ENCODE measurements around the gene HS2ST1.
"Not testable (repeated sequence)": the region's sequence is repeated elsewhere in the genome, so short reads cannot be mapped to it uniquely, and the experiment has no call there.

Gene HS2ST1

DNA sequence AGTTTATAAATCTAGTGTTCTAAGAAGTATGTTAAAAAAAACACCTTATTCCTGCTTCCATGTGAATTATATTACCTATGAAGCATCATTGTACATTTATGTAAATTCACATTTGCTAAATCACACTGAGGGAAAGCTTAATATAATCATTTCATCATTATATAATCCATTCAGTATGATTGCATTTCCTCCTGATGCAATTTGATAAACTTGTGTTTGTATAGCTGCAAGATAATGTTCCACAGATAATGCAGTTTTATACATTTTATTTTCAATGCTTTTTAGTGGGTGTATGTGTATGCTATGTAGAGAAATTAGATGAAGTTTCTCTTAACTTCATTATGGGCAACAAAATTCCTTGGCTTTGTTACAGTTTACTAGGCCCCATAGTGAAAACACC lies 79.6 kb downstream of the HS2ST1 start:
- H3K4me1 Mint-ChIP-seq: no peaks in the 10 kb centered on the region
- H3K27me3 Mint-ChIP-seq: no peaks in the 10 kb centered on the region
- no peaks in the 10 kb centered on the region for H3K36me3 Mint-ChIP-seq
- H3K4me3 Mint-ChIP-seq: no peak overlapping the region
- no peaks in the 10 kb centered on the region for H3K9me3 Mint-ChIP-seq
- DNase-seq: no peak
- no peak overlapping the region for H3K27ac Mint-ChIP-seq
- CTCF ChIA-PET: no interaction called here

- Mint-ChIP-seq H3K27ac (no peak overlapping the region), H3K4me1 (no peaks in the 10 kb centered on the region), H3K36me3 (peaks cover 3% of the 10 kb centered on the region), H3K4me3 (no peak overlapping the region), H3K27me3 (no peaks in the 10 kb centered on the region), H3K9me3 (no peaks in the 10 kb centered on the region)
- no peak for DNase-seq
- CTCF ChIA-PET: interaction anchor here (1.2 kb wide), 1 partner anchor 87 kb away, joined by 3 read pairs; no protein-coding TSS in a partner anchor
Observed at GRCh38 chr1:86997538-86997937, 83.1 kb downstream of the HS2ST1 start.

- Mint-ChIP-seq H3K4me1 (no peaks in the 10 kb centered on the region), H3K27ac (no peak overlapping the region), H3K36me3 (peaks cover 3% of the 10 kb centered on the region), H3K27me3 (no peaks in the 10 kb centered on the region), H3K9me3 (no peaks in the 10 kb centered on the region), H3K4me3 (no peak overlapping the region)
- no peak for DNase-seq
- CTCF ChIA-PET: no interaction called here
Observed at GRCh38 chr1:86998280-86998679, 83.8 kb downstream of the HS2ST1 start.

DNA sequence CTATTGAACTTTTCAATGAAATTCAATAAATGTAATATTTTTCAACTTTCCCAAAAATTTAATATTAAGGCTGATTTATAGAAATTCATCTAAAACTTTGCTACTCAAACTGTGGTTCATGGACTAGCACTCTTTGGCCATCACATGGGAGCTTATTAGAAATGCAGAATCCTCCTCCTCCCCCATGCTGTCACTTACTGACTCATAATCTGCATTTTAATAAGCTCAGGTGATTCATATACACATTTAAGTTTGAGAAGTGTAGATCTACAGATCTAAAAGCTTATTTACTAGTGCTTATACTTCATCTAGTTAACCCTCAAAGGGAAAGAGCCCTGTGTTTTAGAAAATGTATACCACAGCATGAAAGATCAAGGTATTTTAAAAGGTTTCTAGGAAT lies 84.3 kb downstream of the HS2ST1 start:
- CTCF ChIA-PET: interaction anchor here (1.0 kb wide), 1 partner anchor 46 kb away, joined by 3 read pairs; no protein-coding TSS in a partner anchor
- no peaks in the 10 kb centered on the region for H3K9me3 Mint-ChIP-seq
- no peak for DNase-seq
- H3K4me3 Mint-ChIP-seq: no peak overlapping the region
- H3K4me1 Mint-ChIP-seq: no peaks in the 10 kb centered on the region
- H3K27me3 Mint-ChIP-seq: no peaks in the 10 kb centered on the region
- H3K27ac Mint-ChIP-seq: no peak overlapping the region
- peaks cover 3% of the 10 kb centered on the region for H3K36me3 Mint-ChIP-seq

GRCh38 chr1:87000460-87000859 lies 86.0 kb downstream of the HS2ST1 start:
- H3K4me3 Mint-ChIP-seq: no peak overlapping the region

GRCh38 chr1:87004857-87005256 lies 90.4 kb downstream of the HS2ST1 start:
- no peak for DNase-seq
- Mint-ChIP-seq H3K27ac (no peak overlapping the region), H3K4me3 (no peak overlapping the region), H3K4me1 (no peaks in the 10 kb centered on the region), H3K9me3 (no peaks in the 10 kb centered on the region), H3K27me3 (no peaks in the 10 kb centered on the region), H3K36me3 (no peaks in the 10 kb centered on the region)
- CTCF ChIA-PET: no interaction called here

More at GRCh38 chr1:87000460-87000859, 86.0 kb downstream of the HS2ST1 start:
- no peaks in the 10 kb centered on the region for H3K9me3 Mint-ChIP-seq
- DNase-seq: no peak
- no peaks in the 10 kb centered on the region for H3K27me3 Mint-ChIP-seq
- peaks cover 3% of the 10 kb centered on the region for H3K36me3 Mint-ChIP-seq
- H3K27ac Mint-ChIP-seq: no peak overlapping the region
- H3K4me1 Mint-ChIP-seq: no peaks in the 10 kb centered on the region
- CTCF ChIA-PET: no interaction called here

- H3K4me1 Mint-ChIP-seq: no peaks in the 10 kb centered on the region
- DNase-seq: no peak
- H3K27ac Mint-ChIP-seq: no peak overlapping the region
- H3K9me3 Mint-ChIP-seq: peaks cover 8% of the 10 kb centered on the region
- H3K27me3 Mint-ChIP-seq: no peaks in the 10 kb centered on the region
- H3K36me3 Mint-ChIP-seq: no peaks in the 10 kb centered on the region
- CTCF ChIA-PET: no interaction called here
- H3K4me3 Mint-ChIP-seq: no peak overlapping the region
Observed at GRCh38 chr1:87007323-87007722, 92.9 kb downstream of the HS2ST1 start.

DNA sequence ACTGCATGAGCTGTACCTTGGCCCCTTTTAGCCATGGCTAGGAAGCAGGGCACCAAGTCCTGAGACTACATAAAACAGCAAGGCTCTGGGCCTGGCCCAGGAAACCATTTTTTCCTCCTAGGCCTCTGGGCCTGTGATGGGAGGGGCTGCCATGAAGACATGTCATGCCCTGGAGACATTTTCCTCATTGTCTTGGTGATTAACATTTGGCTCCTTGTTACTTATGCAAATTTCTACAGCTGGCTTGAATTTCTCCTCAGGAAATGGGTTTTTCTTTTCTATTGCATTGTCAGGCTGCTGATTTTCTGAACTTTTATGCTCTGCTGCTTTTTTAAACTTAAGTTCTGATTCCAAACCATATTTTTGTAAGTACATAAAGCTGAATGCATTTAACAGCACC lies 99.0 kb downstream of the HS2ST1 start:
- H3K27me3 Mint-ChIP-seq, H3K4me3 Mint-ChIP-seq, CTCF ChIA-PET, DNase-seq, H3K4me1 Mint-ChIP-seq, H3K27ac Mint-ChIP-seq, H3K36me3 Mint-ChIP-seq: not testable (repeated sequence)
- peaks cover 30% of the 10 kb centered on the region for H3K9me3 Mint-ChIP-seq

- H3K4me3 Mint-ChIP-seq: no peak overlapping the region
- no peak overlapping the region for H3K27ac Mint-ChIP-seq
- CTCF ChIA-PET: no interaction called here
- peaks cover 4% of the 10 kb centered on the region for H3K36me3 Mint-ChIP-seq
- no peak for DNase-seq
- no peaks in the 10 kb centered on the region for H3K4me1 Mint-ChIP-seq
- peaks cover 16% of the 10 kb centered on the region for H3K9me3 Mint-ChIP-seq
- H3K27me3 Mint-ChIP-seq: no peaks in the 10 kb centered on the region
Observed at GRCh38 chr1:87017998-87018672, 103.7 kb downstream of the HS2ST1 start.

GRCh38 chr1:87023326-87023725 lies 108.9 kb downstream of the HS2ST1 start:
- H3K36me3 Mint-ChIP-seq: no peaks in the 10 kb centered on the region
- CTCF ChIA-PET: no interaction called here

DNA sequence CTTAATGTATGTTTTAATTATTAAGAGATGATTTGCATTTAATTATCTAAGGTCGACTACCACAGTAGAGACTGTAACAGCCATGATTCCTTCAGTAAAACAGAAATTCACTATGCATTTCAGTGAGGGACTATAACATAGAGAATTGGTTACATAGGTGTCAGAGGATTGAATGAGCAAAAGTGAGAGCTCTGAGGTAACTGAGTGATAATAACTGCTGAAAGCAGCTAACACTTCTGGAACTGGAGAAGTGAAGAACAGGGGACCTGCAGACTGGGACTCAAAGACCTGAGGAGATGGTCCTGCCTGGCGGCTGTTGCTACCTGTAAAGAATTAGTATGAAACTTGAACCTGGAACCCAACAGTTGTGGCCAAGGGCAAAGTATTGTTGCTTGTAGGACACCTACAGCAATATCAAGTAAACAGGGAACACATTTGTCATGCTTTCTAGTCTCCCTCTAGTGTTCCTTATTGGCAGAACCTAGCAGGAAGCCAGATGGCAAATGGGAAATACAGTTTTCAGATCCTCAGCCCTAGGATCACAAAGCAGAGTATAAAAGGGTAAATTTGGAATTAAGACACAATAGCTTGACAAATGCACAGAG lies 110.6 kb downstream of the HS2ST1 start:
- no peaks in the 10 kb centered on the region for H3K36me3 Mint-ChIP-seq
- H3K4me1 Mint-ChIP-seq: no peaks in the 10 kb centered on the region
- H3K4me3 Mint-ChIP-seq: no peak overlapping the region
- CTCF ChIA-PET: no interaction called here
- no peak for DNase-seq
- H3K9me3 Mint-ChIP-seq: no peaks in the 10 kb centered on the region
- H3K27ac Mint-ChIP-seq: no peak overlapping the region
- H3K27me3 Mint-ChIP-seq: no peaks in the 10 kb centered on the region

More at GRCh38 chr1:87023326-87023725, 108.9 kb downstream of the HS2ST1 start:
- Mint-ChIP-seq H3K9me3 (no peaks in the 10 kb centered on the region), H3K4me3 (no peak overlapping the region), H3K4me1 (no peaks in the 10 kb centered on the region), H3K27me3 (no peaks in the 10 kb centered on the region), H3K27ac (no peak overlapping the region)
- DNase-seq: no peak

DNA sequence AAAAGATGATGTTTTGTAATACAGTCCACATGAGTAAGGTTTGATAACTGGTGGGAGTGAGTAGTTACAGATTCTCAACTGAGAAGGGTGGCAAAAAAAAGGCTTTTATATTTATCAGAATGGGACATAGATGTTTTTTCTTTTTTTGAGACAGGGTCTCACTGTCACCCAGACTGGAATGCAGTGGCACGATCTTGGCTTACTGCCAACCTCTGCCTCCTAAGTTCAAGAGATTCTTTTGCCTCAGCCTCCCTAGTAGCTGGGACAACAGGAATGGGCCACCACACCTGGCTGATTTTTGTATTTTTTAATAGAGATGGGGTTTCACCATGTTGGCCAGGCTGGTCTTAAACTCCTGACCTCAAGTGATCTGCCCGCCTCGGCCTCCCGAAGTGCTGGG lies 113.1 kb downstream of the HS2ST1 start:
- H3K27ac Mint-ChIP-seq, H3K4me1 Mint-ChIP-seq, H3K36me3 Mint-ChIP-seq, H3K4me3 Mint-ChIP-seq, CTCF ChIA-PET, H3K9me3 Mint-ChIP-seq, DNase-seq, H3K27me3 Mint-ChIP-seq: not testable (repeated sequence)

GRCh38 chr1:87028576-87028975 lies 114.1 kb downstream of the HS2ST1 start:
- no peaks in the 10 kb centered on the region for H3K36me3 Mint-ChIP-seq
- H3K4me3 Mint-ChIP-seq: no peak overlapping the region
- H3K9me3 Mint-ChIP-seq: no peaks in the 10 kb centered on the region
- CTCF ChIA-PET: no interaction called here
- H3K27me3 Mint-ChIP-seq: no peaks in the 10 kb centered on the region
- H3K4me1 Mint-ChIP-seq: no peaks in the 10 kb centered on the region
- DNase-seq: no peak
- H3K27ac Mint-ChIP-seq: no peak overlapping the region

DNA sequence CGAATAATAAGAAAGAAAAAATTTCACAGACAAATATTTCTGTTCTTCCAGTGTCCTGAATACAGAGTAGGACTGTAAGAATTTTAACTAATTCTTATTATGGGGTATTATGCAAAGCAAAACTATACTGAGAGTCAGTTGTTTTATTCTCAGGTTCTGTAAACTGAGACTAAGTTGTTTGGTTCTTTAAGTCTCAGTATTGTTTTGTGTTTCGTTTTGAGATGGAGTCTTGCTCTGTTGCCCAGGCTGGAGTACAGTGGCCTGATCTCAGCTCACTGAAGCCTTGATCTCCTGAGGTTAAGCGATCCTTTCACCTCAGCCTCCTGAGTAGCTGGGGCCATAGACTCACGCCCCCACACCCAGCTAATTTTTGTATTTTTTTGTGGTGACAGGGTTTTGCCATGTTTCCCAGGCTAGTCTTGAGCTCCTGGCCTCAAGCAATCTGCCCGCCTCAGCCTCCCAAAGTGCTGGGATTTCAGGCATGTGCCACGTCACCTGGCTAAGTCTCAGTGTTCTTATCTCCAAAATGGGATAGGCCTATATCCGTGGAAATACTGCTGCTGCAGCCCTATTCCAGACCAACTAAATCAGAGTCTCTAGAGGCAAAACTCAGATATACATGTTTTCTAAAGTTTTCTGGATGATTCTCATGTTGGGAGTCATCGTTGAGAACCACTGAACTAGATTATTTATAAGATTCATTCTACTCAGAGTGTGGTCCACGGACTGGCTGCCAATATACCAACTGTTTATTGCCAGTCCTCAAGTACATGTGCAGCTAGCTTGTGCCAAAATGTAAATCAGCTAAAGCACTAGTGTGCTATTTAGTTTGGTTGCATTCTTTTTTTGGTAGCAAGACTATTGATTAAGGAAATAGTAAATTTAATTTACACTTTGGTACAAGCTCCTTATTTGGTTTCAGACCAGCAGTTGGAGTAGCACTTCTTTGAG lies 116.6 kb downstream of the HS2ST1 start:
- no peaks in the 10 kb centered on the region for H3K36me3 Mint-ChIP-seq
- H3K27me3 Mint-ChIP-seq: no peaks in the 10 kb centered on the region
- no peak for DNase-seq
- H3K27ac Mint-ChIP-seq: no peak overlapping the region
- H3K4me1 Mint-ChIP-seq: no peaks in the 10 kb centered on the region
- no peaks in the 10 kb centered on the region for H3K9me3 Mint-ChIP-seq
- no peak overlapping the region for H3K4me3 Mint-ChIP-seq
- CTCF ChIA-PET: no interaction called here

DNA sequence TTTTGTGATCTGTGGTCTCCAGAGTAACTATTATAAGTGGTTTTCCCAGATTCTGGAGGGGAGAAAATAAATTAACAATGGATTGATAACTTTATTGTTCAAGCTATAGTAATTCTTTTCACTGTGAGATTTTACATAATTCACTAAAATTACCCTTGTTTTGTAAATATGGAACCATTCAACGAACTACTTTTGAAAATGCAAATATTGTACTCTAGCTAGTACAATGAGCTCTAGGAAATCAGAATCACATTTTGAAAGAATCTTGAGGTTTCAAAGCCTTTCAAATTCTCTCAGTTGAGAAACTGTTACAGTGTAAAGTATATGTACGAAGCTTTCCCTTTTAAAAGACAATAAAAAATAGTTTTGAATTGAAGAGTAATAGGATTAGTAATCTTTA lies 119.9 kb downstream of the HS2ST1 start:
- Mint-ChIP-seq H3K9me3 (no peaks in the 10 kb centered on the region), H3K27me3 (no peaks in the 10 kb centered on the region), H3K4me3 (no peak overlapping the region), H3K4me1 (no peaks in the 10 kb centered on the region), H3K27ac (no peak overlapping the region), H3K36me3 (no peaks in the 10 kb centered on the region)
- CTCF ChIA-PET: no interaction called here
- no peak for DNase-seq

Data from activated naive CD4-positive, alpha-beta T cell treated with anti-CD3 and anti-CD28 coated beads, Interleukin-2, amount 10 ng/mL, durations not matched to agents 7 days and 5 days (primary cell).